GM12892 (cell line): Measurements from ENCODE around the gene HSPA1L.
A peak's percentile ranks its signal among the peaks of the same experiment; 100 is the strongest.
"Not testable (repeated sequence)": the region's sequence is repeated elsewhere in the genome, so short reads cannot be mapped to it uniquely, and the experiment has no call there.

Source experiments
- DNase-seq: peaks from one replicate; pipeline ENCODE4 v3.0.0; 2011; ENCODE audit not compliant: insufficient read length
- FAIRE-seq: peaks from 2 replicates; lab custom pipeline; 2011; peaks lifted over from hg19 to GRCh38; lab: Jason Lieb, UNC
- POLR2A ChIP-seq: IDR thresholded peaks from 2 replicates; pipeline ENCODE4 v1.6.1; 2011; ENCODE audit warnings: low read depth, low read length, control low read depth
- POLR2AphosphoS5 ChIP-seq: IDR thresholded peaks from 2 replicates; pipeline ENCODE4 v1.6.1; 2011; ENCODE audit warnings: low read depth, low read length, control low read depth
- TAF1 ChIP-seq: IDR thresholded peaks from 2 replicates; pipeline ENCODE4 v1.6.1; 2011; ENCODE audit warnings: low read depth, mild to moderate bottlenecking, control low read depth, low read length, borderline replicate concordance

The HSPA1L gene

DNA sequence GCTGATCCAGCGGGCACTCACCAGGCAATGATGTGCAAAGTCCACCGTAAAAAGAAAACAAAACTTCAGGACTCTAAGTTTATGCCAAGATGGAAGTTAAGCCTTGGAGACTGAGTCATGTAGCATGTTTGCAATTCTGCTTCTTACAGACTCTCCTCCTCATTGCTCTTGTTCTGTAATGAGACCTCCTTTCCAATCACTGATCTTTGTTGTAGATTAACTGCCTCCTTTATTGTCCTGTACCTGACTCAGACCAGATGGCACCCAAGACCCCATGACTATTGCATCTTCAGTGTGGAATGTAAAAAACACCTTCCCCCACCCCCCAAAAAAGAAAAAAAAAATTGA, 36.4 kb upstream of the HSPA1L start:
- DNase-seq: no peak
- no peak for FAIRE-seq
- no peak for TF ChIP-seq POLR2AphosphoS5
- no peak for TF ChIP-seq TAF1
- TF ChIP-seq POLR2A: no peak

DNA sequence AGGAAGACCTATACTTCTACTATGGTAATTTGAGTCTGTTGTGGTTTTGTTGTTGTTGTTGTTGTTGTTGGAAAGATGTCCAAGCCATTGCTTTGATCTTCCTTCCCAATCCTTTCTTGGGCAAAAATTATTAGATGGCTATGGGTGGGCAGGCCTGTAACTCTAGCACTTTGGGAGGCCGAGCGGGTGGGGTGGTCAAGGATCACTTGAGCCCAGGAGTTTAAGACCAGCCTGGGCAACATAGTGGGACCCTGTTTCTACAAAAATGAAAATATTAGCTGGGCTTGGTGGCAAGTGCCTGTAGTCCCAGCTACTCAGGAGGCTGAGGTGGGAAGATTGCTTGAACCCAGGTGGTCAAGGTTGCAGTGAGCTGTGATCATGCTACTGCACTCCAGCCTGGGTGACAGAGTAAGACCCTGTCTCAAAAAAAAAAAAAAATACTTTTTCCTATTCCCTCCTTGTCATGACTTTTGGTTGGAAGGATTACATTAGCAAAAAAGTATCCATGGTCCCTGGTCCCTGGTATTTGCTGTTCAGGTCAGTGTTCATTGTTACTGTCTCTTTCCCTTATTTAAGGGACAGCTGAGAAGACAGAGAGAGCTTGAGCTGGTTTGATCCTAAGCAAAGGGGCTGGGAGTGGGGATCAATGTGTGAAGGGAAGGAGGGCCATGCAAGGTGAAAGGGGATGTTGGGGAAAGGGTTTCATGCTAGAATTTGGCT, 35.8 kb upstream of the HSPA1L start:
- TF ChIP-seq TAF1: no peak
- TF ChIP-seq POLR2AphosphoS5: no peak
- no peak for TF ChIP-seq POLR2A
- DNase-seq (no peak), FAIRE-seq (no peak)

DNA sequence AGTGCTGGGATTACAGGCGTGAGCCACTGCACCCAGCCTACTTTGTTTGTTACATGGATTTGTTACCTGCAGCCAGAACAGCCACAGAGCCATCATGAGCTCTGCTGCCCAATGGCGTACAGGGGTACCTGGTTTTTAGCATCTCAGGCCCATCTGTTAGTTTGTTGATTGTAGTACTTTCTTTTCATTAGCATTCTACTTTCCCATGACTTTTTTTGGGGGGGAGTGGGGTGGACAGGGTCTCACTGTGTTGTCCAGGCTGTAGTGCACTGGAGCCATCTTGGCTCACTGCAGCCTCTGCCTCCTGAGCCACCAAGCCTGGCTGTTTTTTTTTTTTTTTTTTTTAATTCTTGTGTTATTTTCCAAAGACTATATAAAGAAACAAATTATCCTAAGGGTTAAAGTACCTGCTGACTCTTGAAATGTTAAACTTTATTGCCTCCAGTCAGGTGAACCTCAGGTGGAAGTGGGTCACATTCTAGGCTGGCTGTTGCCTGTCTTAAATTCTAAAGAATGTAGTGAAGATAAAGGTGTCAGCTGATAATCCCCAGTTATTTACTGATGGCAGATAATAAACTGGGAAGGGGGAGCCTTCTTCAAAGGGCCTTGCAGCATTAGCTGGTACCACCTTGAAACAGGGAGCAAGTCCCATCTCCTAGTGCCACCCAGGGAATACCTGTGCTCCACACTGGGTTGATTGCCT, 32.3 kb upstream of the HSPA1L start:
- no peak for TF ChIP-seq TAF1
- TF ChIP-seq POLR2A: no peak
- no peak for TF ChIP-seq POLR2AphosphoS5
- FAIRE-seq (no peak), DNase-seq (no peak)

- FAIRE-seq (no peak), DNase-seq (no peak)
- TF ChIP-seq TAF1: no peak
- no peak for TF ChIP-seq POLR2A
- no peak for TF ChIP-seq POLR2AphosphoS5
These were observed 29.4 kb upstream of the HSPA1L start for GRCh38 chr6:31844507-31844906.

DNA sequence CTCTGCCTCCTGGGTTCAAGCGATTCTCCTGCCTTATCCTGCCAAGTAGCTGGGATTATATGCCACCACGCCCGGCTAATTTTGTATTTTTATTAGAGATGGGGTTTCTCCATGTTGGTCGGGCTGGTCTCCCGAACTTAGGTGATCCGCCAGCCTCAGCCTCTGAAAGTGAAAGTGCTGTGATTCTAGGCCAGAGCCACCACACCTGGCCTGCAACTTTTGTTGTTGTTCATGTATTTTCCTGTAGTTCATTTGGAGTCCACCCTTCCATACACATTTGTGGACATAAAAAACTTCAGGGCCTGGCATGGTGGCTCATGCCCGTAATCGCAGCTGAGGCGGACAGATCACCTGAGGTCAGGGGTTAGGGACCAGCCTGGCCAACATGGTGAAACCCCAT, 27.0 kb upstream of the HSPA1L start:
- FAIRE-seq (no peak), DNase-seq (no peak)
- TF ChIP-seq POLR2AphosphoS5 (no peak), POLR2A (no peak), TAF1 (no peak)

GRCh38 chr6:31839779-31840126, 24.7 kb upstream of the HSPA1L start:
- FAIRE-seq, DNase-seq: not testable (repeated sequence)

DNA sequence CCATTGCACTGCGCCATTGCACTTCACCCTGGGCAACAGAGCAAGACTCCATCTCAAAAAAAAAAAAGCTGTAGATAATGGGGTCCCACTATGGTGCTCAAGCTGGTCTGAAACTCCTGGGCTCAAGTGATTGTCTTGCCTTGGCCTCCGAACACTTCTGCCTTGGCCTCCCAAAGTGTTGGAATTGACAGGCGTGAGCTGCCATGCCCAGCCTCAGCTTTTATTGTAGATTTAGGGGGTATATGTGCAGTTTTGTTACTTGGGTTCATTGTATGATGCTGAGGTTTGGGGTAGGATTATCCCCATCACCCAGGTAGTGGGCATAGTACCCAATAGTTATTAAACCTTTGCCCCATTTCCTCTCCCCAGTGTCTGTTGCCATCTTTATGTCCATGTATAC, 23.9 kb upstream of the HSPA1L start:
- no peak for DNase-seq
- no peak for FAIRE-seq

GRCh38 chr6:31838114-31838553, 23.1 kb upstream of the HSPA1L start:
- TF ChIP-seq POLR2A: 0 out of 2 replicates have a peak, but pooled peaks have one; percentile 15
- not testable (repeated sequence) for FAIRE-seq, DNase-seq

More for the DNA sequence above, 23.9 kb upstream of the HSPA1L start:
- TF ChIP-seq POLR2A (no peak; the same call in 1 of the 2 replicates), POLR2AphosphoS5 (peak; percentile 44; the same call in 1 of the 2 replicates)

GRCh38 chr6:31837369-31838113, 22.5 kb upstream of the HSPA1L start:
- FAIRE-seq (no peak), DNase-seq (no peak)
- no peak for TF ChIP-seq POLR2AphosphoS5
- peak; percentile 16; the same call in 1 of the 2 replicates for TF ChIP-seq POLR2A

- FAIRE-seq (no peak), DNase-seq (no peak)
- no peak for TF ChIP-seq TAF1
- TF ChIP-seq POLR2AphosphoS5: peak; percentile 7; the same call in 1 of the 2 replicates
- TF ChIP-seq POLR2A: no peak
These were observed 21.6 kb upstream of the HSPA1L start for GRCh38 chr6:31836474-31837368.

DNA sequence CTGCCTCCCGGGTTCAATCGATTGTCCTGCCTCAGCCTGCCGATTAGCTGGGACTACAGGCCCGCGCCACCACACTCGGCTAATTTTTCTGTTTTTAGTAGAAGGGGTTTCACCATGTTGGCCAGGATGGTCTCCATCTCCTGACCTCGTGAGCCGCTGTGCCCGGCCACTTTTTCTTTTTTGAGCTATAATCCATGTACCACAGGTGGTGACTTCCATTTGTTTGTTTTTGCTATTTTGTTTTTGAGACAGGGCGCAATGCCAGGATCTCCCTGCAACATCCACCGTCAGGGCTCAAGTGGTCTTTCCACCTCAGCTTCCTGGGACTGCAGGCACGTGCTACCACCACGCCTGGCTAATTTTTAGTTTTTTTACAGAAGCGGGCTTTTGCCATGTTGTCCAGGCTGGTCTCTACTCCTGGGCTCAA, 21.0 kb upstream of the HSPA1L start:
- peak; percentile 25; the same call in 1 of the 2 replicates for TF ChIP-seq POLR2AphosphoS5
- no peak for TF ChIP-seq TAF1
- peak; percentile 53; the same call in 1 of the 2 replicates for TF ChIP-seq POLR2A
- DNase-seq (no peak), FAIRE-seq (no peak)
